Measurements from ENCODE around the gene TUBB4B. TPM values are rescaled to one million over a fixed set of nuclear protein-coding genes. Genes with fewer than 3 reads are reported as not detected.

Gene TUBB4B
- polyA plus RNA-seq, 2 of the 4 experiments (the other 2 are of a cell fraction): 256 to 671 TPM

GRCh38 chr9:137254624-137255447, 13.7 kb downstream of the TUBB4B start, which contains the start of gene NELFB (continued):
- TF ChIP-seq, protein P1, sequence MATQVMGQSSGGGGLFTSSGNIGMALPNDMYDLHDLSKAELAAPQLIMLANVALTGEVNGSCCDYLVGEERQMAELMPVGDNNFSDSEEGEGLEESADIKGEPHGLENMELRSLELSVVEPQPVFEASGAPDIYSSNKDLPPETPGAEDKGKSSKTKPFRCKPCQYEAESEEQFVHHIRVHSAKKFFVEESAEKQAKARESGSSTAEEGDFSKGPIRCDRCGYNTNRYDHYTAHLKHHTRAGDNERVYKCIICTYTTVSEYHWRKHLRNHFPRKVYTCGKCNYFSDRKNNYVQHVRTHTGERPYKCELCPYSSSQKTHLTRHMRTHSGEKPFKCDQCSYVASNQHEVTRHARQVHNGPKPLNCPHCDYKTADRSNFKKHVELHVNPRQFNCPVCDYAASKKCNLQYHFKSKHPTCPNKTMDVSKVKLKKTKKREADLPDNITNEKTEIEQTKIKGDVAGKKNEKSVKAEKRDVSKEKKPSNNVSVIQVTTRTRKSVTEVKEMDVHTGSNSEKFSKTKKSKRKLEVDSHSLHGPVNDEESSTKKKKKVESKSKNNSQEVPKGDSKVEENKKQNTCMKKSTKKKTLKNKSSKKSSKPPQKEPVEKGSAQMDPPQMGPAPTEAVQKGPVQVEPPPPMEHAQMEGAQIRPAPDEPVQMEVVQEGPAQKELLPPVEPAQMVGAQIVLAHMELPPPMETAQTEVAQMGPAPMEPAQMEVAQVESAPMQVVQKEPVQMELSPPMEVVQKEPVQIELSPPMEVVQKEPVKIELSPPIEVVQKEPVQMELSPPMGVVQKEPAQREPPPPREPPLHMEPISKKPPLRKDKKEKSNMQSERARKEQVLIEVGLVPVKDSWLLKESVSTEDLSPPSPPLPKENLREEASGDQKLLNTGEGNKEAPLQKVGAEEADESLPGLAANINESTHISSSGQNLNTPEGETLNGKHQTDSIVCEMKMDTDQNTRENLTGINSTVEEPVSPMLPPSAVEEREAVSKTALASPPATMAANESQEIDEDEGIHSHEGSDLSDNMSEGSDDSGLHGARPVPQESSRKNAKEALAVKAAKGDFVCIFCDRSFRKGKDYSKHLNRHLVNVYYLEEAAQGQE (IDR thresholded peaks at IDR 0.05): no peak
- TF ChIP-seq RNF2 (IDR thresholded peaks at IDR 0.05; ENCODE audit: borderline replicate concordance, low read depth) (no peak), KDM1A (IDR thresholded peaks at IDR 0.05; ENCODE audit: low read depth) (no peak), MAX (IDR thresholded peaks at IDR 0.05) (peak; percentile 75; the same call in 1 of the 2 replicates), POLR2A (IDR thresholded peaks at IDR 0.05; ENCODE audit: low read length) (peak; percentile 90), EHMT2 (IDR thresholded peaks at IDR 0.05; ENCODE audit: low read depth) (no peak), HOXB13 (CRISPR knock-in tag; IDR thresholded peaks at IDR 0.05; ENCODE audit: low read depth) (no peak), JUNB (IDR thresholded peaks at IDR 0.05) (no peak), MAZ (IDR thresholded peaks at IDR 0.05; ENCODE audit: borderline replicate concordance, low read depth, low read length) (no peak), FOSL2 (IDR thresholded peaks at IDR 0.05) (no peak), FOSL2 (CRISPR knock-in tag; IDR thresholded peaks at IDR 0.05) (peak; percentile 19; the same call in 1 of the 2 replicates), ZFP36 (IDR thresholded peaks at IDR 0.05; ENCODE audit: borderline replicate concordance, partially characterized antibody) (no peak), RAD21 (conservative IDR thresholded peaks at IDR 0.05 in 1 of 2, IDR thresholded peaks at IDR 0.05 in 1 of 2) (no peak), NR3C1 (IDR thresholded peaks at IDR 0.05) (no peak), CHD2 (IDR thresholded peaks at IDR 0.05; ENCODE audit: low read length, partially characterized antibody) (no peak), POLR2AphosphoS2 (conservative IDR thresholded peaks at IDR 0.05; ENCODE audit: low read length) (no peak), ESRRA (IDR thresholded peaks at IDR 0.05; ENCODE audit: borderline replicate concordance, low read length) (no peak), FOXS1 (CRISPR knock-in tag; IDR thresholded peaks at IDR 0.05) (no peak), RARB (CRISPR knock-in tag; IDR thresholded peaks at IDR 0.05) (no peak), TP53 (CRISPR knock-in tag; IDR thresholded peaks at IDR 0.05) (no peak), CHD4 (IDR thresholded peaks at IDR 0.05; ENCODE audit: borderline replicate concordance) (no peak), TFCP2L1 (CRISPR knock-in tag; IDR thresholded peaks at IDR 0.05) (no peak), ZC3H11A (IDR thresholded peaks at IDR 0.05) (no peak), MAFK (IDR thresholded peaks at IDR 0.05; ENCODE audit: partially characterized antibody) (no peak), MYC (IDR thresholded peaks at IDR 0.05; ENCODE audit: borderline replicate concordance, low read length) (0 out of 2 replicates have a peak, but pooled peaks have one; percentile 46), ZNF302 (CRISPR knock-in tag; IDR thresholded peaks at IDR 0.05) (no peak), PHF8 (IDR thresholded peaks at IDR 0.05; ENCODE audit: borderline replicate concordance, low read depth) (0 out of 2 replicates have a peak, but pooled peaks have one; percentile 34), CBX8 (IDR thresholded peaks at IDR 0.05) (no peak), CEBPB (IDR thresholded peaks at IDR 0.05) (no peak)
- TF ChIP-seq, protein P2, sequence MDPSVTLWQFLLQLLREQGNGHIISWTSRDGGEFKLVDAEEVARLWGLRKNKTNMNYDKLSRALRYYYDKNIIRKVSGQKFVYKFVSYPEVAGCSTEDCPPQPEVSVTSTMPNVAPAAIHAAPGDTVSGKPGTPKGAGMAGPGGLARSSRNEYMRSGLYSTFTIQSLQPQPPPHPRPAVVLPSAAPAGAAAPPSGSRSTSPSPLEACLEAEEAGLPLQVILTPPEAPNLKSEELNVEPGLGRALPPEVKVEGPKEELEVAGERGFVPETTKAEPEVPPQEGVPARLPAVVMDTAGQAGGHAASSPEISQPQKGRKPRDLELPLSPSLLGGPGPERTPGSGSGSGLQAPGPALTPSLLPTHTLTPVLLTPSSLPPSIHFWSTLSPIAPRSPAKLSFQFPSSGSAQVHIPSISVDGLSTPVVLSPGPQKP (IDR thresholded peaks at IDR 0.05; ENCODE audit: low read depth, low read length): no peak
- TF ChIP-seq, protein P3, sequence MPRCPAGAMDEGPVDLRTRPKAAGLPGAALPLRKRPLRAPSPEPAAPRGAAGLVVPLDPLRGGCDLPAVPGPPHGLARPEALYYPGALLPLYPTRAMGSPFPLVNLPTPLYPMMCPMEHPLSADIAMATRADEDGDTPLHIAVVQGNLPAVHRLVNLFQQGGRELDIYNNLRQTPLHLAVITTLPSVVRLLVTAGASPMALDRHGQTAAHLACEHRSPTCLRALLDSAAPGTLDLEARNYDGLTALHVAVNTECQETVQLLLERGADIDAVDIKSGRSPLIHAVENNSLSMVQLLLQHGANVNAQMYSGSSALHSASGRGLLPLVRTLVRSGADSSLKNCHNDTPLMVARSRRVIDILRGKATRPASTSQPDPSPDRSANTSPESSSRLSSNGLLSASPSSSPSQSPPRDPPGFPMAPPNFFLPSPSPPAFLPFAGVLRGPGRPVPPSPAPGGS (IDR thresholded peaks at IDR 0.05): peak; percentile 75; the same call in 2 of the 3 replicates
- TF ChIP-seq, protein P4, sequence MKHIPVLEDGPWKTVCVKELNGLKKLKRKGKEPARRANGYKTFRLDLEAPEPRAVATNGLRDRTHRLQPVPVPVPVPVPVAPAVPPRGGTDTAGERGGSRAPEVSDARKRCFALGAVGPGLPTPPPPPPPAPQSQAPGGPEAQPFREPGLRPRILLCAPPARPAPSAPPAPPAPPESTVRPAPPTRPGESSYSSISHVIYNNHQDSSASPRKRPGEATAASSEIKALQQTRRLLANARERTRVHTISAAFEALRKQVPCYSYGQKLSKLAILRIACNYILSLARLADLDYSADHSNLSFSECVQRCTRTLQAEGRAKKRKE (CRISPR knock-in tag; IDR thresholded peaks at IDR 0.05; ENCODE audit: low read depth): no peak
- TF ChIP-seq, protein P5, sequence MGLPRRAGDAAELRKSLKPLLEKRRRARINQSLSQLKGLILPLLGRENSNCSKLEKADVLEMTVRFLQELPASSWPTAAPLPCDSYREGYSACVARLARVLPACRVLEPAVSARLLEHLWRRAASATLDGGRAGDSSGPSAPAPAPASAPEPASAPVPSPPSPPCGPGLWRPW (IDR thresholded peaks at IDR 0.05): no peak
- TF ChIP-seq, protein P6, sequence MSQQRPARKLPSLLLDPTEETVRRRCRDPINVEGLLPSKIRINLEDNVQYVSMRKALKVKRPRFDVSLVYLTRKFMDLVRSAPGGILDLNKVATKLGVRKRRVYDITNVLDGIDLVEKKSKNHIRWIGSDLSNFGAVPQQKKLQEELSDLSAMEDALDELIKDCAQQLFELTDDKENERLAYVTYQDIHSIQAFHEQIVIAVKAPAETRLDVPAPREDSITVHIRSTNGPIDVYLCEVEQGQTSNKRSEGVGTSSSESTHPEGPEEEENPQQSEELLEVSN (IDR thresholded peaks at IDR 0.05; ENCODE audit: borderline replicate concordance, low read depth): peak; percentile 76

All from A549 (cell line).